Liver (tissue), 9 donors: ENCODE data around the gene KCNJ15. TPM values are rescaled to one million over a fixed set of nuclear protein-coding genes. Genes with fewer than 3 reads are reported as not detected.

Experiments used
- DNase-seq: peaks from one replicate; pipeline ENCODE4 v3.0.0-alpha.2; 2017; ENCODE audit warnings: low spot score
- H3K27ac ChIP-seq, 2 donors: one replicate each; pipeline ENCODE4 v1.7.0; 2013; ENCODE audit warnings: inconsistent platforms in 2 of 2, low read length in 2 of 2, control low read depth in 1 of 2, low read depth in 1 of 2, mild to moderate bottlenecking in 1 of 2
- H3K27me3 ChIP-seq, 4 donors: one replicate each; pipeline versions ENCODE4 v1.6.1 to v1.7.0; 2013; ENCODE audit warnings: low read length in 3 of 4, inconsistent platforms in 1 of 4, mild to moderate bottlenecking in 1 of 4, moderate library complexity in 1 of 4; ENCODE audit not compliant: control insufficient read depth in 4 of 4, insufficient read depth in 4 of 4
- H3K36me3 ChIP-seq, 4 donors: one replicate each; pipeline versions ENCODE4 v1.6.1 to v1.7.0; 2013; ENCODE audit warnings: low read length in 3 of 4, mild to moderate bottlenecking in 3 of 4, low read depth in 1 of 4, moderate library complexity in 1 of 4; ENCODE audit not compliant: control insufficient read depth in 4 of 4, insufficient read depth in 3 of 4
- H3K4me1 ChIP-seq, 4 donors: one replicate each; pipeline versions ENCODE4 v1.6.1 to v1.7.0; 2013; ENCODE audit warnings: low read length in 3 of 4, mild to moderate bottlenecking in 3 of 4, moderate library complexity in 1 of 4; ENCODE audit not compliant: control insufficient read depth in 4 of 4, insufficient read depth in 4 of 4
- H3K4me3 ChIP-seq, 3 donors: one replicate each; pipeline versions ENCODE4 v1.6.1 to v1.7.0; 2013; ENCODE audit warnings: low read length in 3 of 3, control low read depth in 1 of 3, low read depth in 1 of 3, mild to moderate bottlenecking in 1 of 3
- H3K9ac ChIP-seq, 2 donors: one replicate each; pipeline ENCODE4 v1.7.0; 2013; ENCODE audit warnings: low read length in 2 of 2, mild to moderate bottlenecking in 2 of 2, moderate library complexity in 2 of 2, control low read depth in 1 of 2, low read depth in 1 of 2
- H3K9me3 ChIP-seq, 4 donors: one replicate each; pipeline versions ENCODE4 v1.6.1 to v1.7.0; 2013; ENCODE audit warnings: low read length in 3 of 4; ENCODE audit not compliant: control insufficient read depth in 4 of 4
- ATF3 ChIP-seq: IDR thresholded peaks from 2 replicates; pipeline ENCODE4 v1.6.1; 2016; ENCODE audit warnings: antibody characterized with exemption
- CTCF ChIP-seq: fragments of 150-350 bp; IDR thresholded peaks from 2 replicates; pipeline ENCODE4 v1.5.1; 2017; ENCODE audit warnings: improper control_type of control experiment, low read depth, low read length; ENCODE audit not compliant: missing input control
- EGR1 ChIP-seq, 2 donors: IDR thresholded peaks; 2 replicates each; pipeline ENCODE4 v1.6.1; 2016 to 2018; ENCODE audit warnings: antibody characterized with exemption in 2 of 2, low read depth in 2 of 2
- FOXA1 ChIP-seq: IDR thresholded peaks from 2 replicates; pipeline ENCODE4 v1.6.1; 2016; ENCODE audit warnings: antibody characterized with exemption
- FOXA2 ChIP-seq: IDR thresholded peaks from 2 replicates; pipeline ENCODE4 v1.6.1; 2016; ENCODE audit warnings: antibody characterized with exemption
- GABPA ChIP-seq, 2 donors: IDR thresholded peaks in 1 of 2; conservative IDR thresholded peaks in 1 of 2; 2 replicates each; pipeline ENCODE4 v1.6.1; 2016; ENCODE audit warnings: antibody characterized with exemption in 2 of 2, mild to moderate bottlenecking in 1 of 2, moderate library complexity in 1 of 2
- HNF4A ChIP-seq, 2 donors: conservative IDR thresholded peaks; 2 replicates each; pipeline ENCODE4 v1.6.1; 2016; ENCODE audit warnings: antibody characterized with exemption in 2 of 2, mild to moderate bottlenecking in 2 of 2
- HNF4G ChIP-seq: IDR thresholded peaks from 2 replicates; pipeline ENCODE4 v1.6.1; 2016; ENCODE audit warnings: antibody characterized with exemption
- JUND ChIP-seq, 2 donors: IDR thresholded peaks; 2 replicates each; pipeline ENCODE4 v1.6.1; 2016; ENCODE audit warnings: antibody characterized with exemption in 2 of 2
- NR2F2 ChIP-seq: IDR thresholded peaks from 2 replicates; pipeline ENCODE4 v1.6.1; 2016; ENCODE audit warnings: antibody characterized with exemption
- RAD21 ChIP-seq, 2 donors: IDR thresholded peaks; 2 replicates each; pipeline ENCODE4 v1.6.1; 2016; ENCODE audit warnings: antibody characterized with exemption in 2 of 2, mild to moderate bottlenecking in 2 of 2
- RXRA ChIP-seq, 2 donors: IDR thresholded peaks; 2 replicates each; pipeline ENCODE4 v1.6.1; 2017 to 2018; ENCODE audit warnings: antibody characterized with exemption in 2 of 2, mild to moderate bottlenecking in 1 of 2
- SP1 ChIP-seq: IDR thresholded peaks from 2 replicates; pipeline ENCODE4 v1.6.1; 2018; ENCODE audit warnings: antibody characterized with exemption, mild to moderate bottlenecking
- TAF1 ChIP-seq: conservative IDR thresholded peaks from 2 replicates; pipeline ENCODE4 v1.6.1; 2016; ENCODE audit warnings: antibody characterized with exemption, mild to moderate bottlenecking
- YY1 ChIP-seq: IDR thresholded peaks from 2 replicates; pipeline ENCODE4 v1.6.1; 2016; ENCODE audit warnings: antibody characterized with exemption, mild to moderate bottlenecking
- WGBS: extraction: QIAGEN DNeasy Blood & Tissue Kit; methylation state at CpG from one replicate; pipeline ENCODE4 v1.1.7; 2013; 5-methylcytosine and 5-hydroxymethylcytosine counted together
- polyA plus RNA-seq, 2 donors: library from polyadenylated mRNA; stranded (reverse) in 1 of 2; unstranded in 1 of 2; fragments of 200-250 nt in 1 of 2; fragments of >200 nt in 1 of 2; fragmentation: Nextera tagmentation in 1 of 2; extraction: Ambion mirVana in 1 of 2; gene quantifications; one replicate each; pipeline versions ENCODE4 v1.2.1 to v1.2.3, GENCODE V29; 2013 to 2015
- total RNA-seq, 2 donors: library from RNA; depleted of rRNA; stranded (reverse); fragments of >200 nt; gene quantifications; one replicate each; pipeline ENCODE4 v1.2.3, GENCODE V29; 2014
- TF ChIP-seq, protein P1 (sequence below): IDR thresholded peaks from 2 replicates; pipeline ENCODE4 v1.6.1; 2016; ENCODE audit warnings: antibody characterized with exemption
- TF ChIP-seq, protein P2 (sequence below): IDR thresholded peaks from 2 replicates; pipeline ENCODE4 v1.6.1; 2016; ENCODE audit warnings: antibody characterized with exemption, mild to moderate bottlenecking
- TF ChIP-seq, protein P3 (sequence below): IDR thresholded peaks from 2 replicates; pipeline ENCODE4 v1.6.1; 2016; ENCODE audit warnings: antibody characterized with exemption
- donor health status: healthy.
- donor health status: healthy.
- donor health status: healthy.
- donor health status: healthy.
- donor health status: healthy.

Gene KCNJ15
- total and polyA plus RNA-seq, 4 donors, result 0.61 to 4.8 (median 2.2) TPM

GRCh38 chr21:38351961-38352521 lies 95.2 kb downstream of the KCNJ15 start:
- H3K27ac ChIP-seq, result no peak overlapping the region

More at GRCh38 chr21:38351961-38352521, 95.2 kb downstream of the KCNJ15 start:
- no peaks in the 10 kb centered on the region for H3K27me3 ChIP-seq
- no peak for TF ChIP-seq NR2F2
- TF ChIP-seq HNF4G, result no peak
- no peak for TF ChIP-seq HNF4A (conservative IDR thresholded peaks at IDR 0.05)
- no peak for TF ChIP-seq RAD21 (IDR thresholded peaks at IDR 0.05)
- no peak for TF ChIP-seq GABPA (IDR thresholded peaks at IDR 0.05 in 1 of 2, conservative IDR thresholded peaks at IDR 0.05 in 1 of 2)
- TF ChIP-seq SP1, result no peak
- TF ChIP-seq FOXA1, result no peak
- no peak for TF ChIP-seq ATF3
- TF ChIP-seq CTCF, result no peak
- TF ChIP-seq, protein P1, sequence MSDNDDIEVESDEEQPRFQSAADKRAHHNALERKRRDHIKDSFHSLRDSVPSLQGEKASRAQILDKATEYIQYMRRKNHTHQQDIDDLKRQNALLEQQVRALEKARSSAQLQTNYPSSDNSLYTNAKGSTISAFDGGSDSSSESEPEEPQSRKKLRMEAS, result no peak
- TF ChIP-seq, protein P2, sequence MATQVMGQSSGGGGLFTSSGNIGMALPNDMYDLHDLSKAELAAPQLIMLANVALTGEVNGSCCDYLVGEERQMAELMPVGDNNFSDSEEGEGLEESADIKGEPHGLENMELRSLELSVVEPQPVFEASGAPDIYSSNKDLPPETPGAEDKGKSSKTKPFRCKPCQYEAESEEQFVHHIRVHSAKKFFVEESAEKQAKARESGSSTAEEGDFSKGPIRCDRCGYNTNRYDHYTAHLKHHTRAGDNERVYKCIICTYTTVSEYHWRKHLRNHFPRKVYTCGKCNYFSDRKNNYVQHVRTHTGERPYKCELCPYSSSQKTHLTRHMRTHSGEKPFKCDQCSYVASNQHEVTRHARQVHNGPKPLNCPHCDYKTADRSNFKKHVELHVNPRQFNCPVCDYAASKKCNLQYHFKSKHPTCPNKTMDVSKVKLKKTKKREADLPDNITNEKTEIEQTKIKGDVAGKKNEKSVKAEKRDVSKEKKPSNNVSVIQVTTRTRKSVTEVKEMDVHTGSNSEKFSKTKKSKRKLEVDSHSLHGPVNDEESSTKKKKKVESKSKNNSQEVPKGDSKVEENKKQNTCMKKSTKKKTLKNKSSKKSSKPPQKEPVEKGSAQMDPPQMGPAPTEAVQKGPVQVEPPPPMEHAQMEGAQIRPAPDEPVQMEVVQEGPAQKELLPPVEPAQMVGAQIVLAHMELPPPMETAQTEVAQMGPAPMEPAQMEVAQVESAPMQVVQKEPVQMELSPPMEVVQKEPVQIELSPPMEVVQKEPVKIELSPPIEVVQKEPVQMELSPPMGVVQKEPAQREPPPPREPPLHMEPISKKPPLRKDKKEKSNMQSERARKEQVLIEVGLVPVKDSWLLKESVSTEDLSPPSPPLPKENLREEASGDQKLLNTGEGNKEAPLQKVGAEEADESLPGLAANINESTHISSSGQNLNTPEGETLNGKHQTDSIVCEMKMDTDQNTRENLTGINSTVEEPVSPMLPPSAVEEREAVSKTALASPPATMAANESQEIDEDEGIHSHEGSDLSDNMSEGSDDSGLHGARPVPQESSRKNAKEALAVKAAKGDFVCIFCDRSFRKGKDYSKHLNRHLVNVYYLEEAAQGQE, result no peak
- no peak for TF ChIP-seq EGR1 (IDR thresholded peaks at IDR 0.05; ENCODE audit: low read depth in 2 of 2)
- no peak for TF ChIP-seq RXRA (IDR thresholded peaks at IDR 0.05)
- TF ChIP-seq YY1, result no peak
- TF ChIP-seq TAF1, result no peak
- no peak for TF ChIP-seq FOXA2
- no peak for TF ChIP-seq JUND (IDR thresholded peaks at IDR 0.05)
- TF ChIP-seq, protein P3, sequence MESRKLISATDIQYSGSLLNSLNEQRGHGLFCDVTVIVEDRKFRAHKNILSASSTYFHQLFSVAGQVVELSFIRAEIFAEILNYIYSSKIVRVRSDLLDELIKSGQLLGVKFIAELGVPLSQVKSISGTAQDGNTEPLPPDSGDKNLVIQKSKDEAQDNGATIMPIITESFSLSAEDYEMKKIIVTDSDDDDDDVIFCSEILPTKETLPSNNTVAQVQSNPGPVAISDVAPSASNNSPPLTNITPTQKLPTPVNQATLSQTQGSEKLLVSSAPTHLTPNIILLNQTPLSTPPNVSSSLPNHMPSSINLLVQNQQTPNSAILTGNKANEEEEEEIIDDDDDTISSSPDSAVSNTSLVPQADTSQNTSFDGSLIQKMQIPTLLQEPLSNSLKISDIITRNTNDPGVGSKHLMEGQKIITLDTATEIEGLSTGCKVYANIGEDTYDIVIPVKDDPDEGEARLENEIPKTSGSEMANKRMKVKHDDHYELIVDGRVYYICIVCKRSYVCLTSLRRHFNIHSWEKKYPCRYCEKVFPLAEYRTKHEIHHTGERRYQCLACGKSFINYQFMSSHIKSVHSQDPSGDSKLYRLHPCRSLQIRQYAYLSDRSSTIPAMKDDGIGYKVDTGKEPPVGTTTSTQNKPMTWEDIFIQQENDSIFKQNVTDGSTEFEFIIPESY, result no peak
- H3K9ac ChIP-seq, result no peak overlapping the region
- H3K4me1 ChIP-seq, result peaks cover 0 to 3% (median 0%) of the 10 kb centered on the region in 4 donors
- H3K4me3 ChIP-seq, result no peak overlapping the region
- H3K9me3 ChIP-seq, result no peaks in the 10 kb centered on the region
- no peak for DNase-seq
- H3K36me3 ChIP-seq, result no peaks in the 10 kb centered on the region
- WGBS, result 63% methylated on average over 10 of the region's 10 CpGs
